Activated T-helper 1 cell treated with anti-CD3 and anti-CD28 coated beads, Interleukin-12 subunit alpha, Interleukin-12 subunit beta, Interleukin-2, Interleukin-4 antibody, amounts not matched to agents 30 ng/mL and 10 ng/mL and 1 ng/mL, durations not matched to agents 14 hours and 24 hours and 36 hours (primary cell): ENCODE measurements around the gene HCN1. TPM values are rescaled to one million over a fixed set of nuclear protein-coding genes. Genes with fewer than 3 reads are reported as not detected.
"Not testable (repeated sequence)": the region's sequence is repeated elsewhere in the genome, so short reads cannot be mapped to it uniquely, and the experiment has no call there.

ENCODE experiments used
- DNase-seq: peaks from one replicate; pipeline ENCODE4 v3.0.0; 2021; ENCODE audit warnings: low spot score
- H3K27ac Mint-ChIP-seq: one replicate; pipeline ENCODE4 v1.8.0; 2021; ENCODE audit warnings: mild to moderate bottlenecking, mixed read lengths
- H3K27me3 Mint-ChIP-seq: one replicate; pipeline ENCODE4 v1.8.0; 2022; ENCODE audit warnings: mild to moderate bottlenecking, moderate library complexity, mixed read lengths; ENCODE audit not compliant: insufficient read depth
- H3K36me3 Mint-ChIP-seq: one replicate; pipeline ENCODE4 v1.8.0; 2021; ENCODE audit warnings: low read depth, mixed read lengths
- H3K4me1 Mint-ChIP-seq: one replicate; pipeline ENCODE4 v1.8.0; 2021; ENCODE audit warnings: low read depth, mixed read lengths
- H3K4me3 Mint-ChIP-seq: one replicate; pipeline ENCODE4 v1.8.0; 2021; ENCODE audit warnings: mild to moderate bottlenecking, moderate library complexity, mixed read lengths
- H3K9me3 Mint-ChIP-seq: one replicate; pipeline ENCODE4 v1.8.0; 2021; ENCODE audit warnings: mixed read lengths
- intact Hi-C: fragments of 100-400 bp; cut with micrococcal nuclease; formaldehyde crosslinking; loops from one replicate; pipeline ENCODE4 v1.15.1; 2024
- total RNA-seq: library from RNA; stranded (reverse); gene quantifications from 2 replicates; pipeline ENCODE4 v1.2.3, GENCODE V29; 2022

HCN1 gene
- total RNA-seq, 1 donor from 2014 or later, result not detected

DNA sequence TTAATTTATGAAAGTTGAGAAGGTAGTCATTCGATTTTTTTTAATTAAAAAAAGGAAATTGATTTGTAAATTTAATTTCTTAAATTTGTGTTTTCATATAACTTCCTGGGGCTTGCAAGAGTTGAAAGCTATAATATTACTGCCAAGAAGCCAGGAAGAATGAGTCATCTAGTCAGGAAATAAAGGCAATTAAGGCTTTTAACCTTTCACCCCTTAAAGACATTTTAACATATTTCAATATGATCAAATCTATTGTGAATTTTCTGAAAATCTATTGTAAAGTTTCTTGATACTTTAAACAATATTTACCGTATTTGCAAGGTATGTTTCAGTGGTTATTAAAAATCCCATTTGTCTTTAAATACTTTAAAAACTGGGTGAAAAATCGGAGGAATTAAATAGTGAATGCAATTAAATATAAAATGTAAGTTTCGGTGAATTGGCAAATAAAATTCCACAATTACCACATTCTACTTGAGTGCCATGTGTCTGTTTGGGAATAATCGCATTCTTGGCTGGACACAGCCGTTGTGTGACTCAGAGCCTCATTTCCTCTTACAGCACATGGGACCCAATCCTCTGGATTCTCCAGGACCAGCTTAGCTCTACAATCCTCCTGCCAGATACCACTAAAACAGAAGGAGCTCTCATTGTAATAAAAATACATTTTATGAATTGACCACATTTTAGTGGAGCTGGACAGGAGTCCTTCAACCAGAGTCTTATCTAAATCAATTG is 310.7 kb downstream of the HCN1 start:
- Mint-ChIP-seq H3K36me3 (no peaks in the 10 kb centered on the region), H3K27me3 (no peaks in the 10 kb centered on the region), H3K27ac (no peak overlapping the region), H3K4me3 (no peak overlapping the region), H3K4me1 (no peaks in the 10 kb centered on the region), H3K9me3 (peaks cover 16% of the 10 kb centered on the region)
- intact Hi-C loops, result no loop called here
- DNase-seq, result no peak

GRCh38 chr5:45383985-45384384 is 312.2 kb downstream of the HCN1 start:
- H3K4me1 Mint-ChIP-seq, result no peaks in the 10 kb centered on the region
- no peak for DNase-seq
- no peak overlapping the region for H3K4me3 Mint-ChIP-seq
- peaks cover 10% of the 10 kb centered on the region for H3K9me3 Mint-ChIP-seq
- no peak overlapping the region for H3K27ac Mint-ChIP-seq
- H3K27me3 Mint-ChIP-seq, result no peaks in the 10 kb centered on the region
- no peaks in the 10 kb centered on the region for H3K36me3 Mint-ChIP-seq
- intact Hi-C loops, result no loop called here

DNA sequence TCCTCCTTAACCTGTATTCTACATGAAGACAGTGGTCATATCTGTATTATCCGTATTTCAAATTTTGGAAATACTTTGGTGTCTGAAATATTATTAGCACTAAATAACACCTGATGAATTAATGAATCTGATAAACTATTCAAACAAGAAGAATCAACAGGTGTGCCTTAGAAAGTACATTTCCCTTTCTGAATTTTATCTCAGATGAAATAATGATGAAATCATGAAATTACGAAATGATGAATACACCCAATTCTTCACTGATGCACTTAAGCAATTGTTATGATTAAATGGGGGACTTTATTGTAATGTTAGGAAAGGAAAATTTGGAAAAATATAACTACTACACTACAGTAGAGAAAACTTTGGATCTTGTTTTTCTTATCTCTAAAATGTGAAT is 313.6 kb downstream of the HCN1 start:
- Mint-ChIP-seq H3K36me3 (no peaks in the 10 kb centered on the region), H3K27me3 (no peaks in the 10 kb centered on the region), H3K27ac (no peak overlapping the region), H3K4me1 (no peaks in the 10 kb centered on the region), H3K9me3 (peaks cover 9% of the 10 kb centered on the region), H3K4me3 (no peak overlapping the region)
- DNase-seq, result no peak
- intact Hi-C loops, result no loop called here

DNA sequence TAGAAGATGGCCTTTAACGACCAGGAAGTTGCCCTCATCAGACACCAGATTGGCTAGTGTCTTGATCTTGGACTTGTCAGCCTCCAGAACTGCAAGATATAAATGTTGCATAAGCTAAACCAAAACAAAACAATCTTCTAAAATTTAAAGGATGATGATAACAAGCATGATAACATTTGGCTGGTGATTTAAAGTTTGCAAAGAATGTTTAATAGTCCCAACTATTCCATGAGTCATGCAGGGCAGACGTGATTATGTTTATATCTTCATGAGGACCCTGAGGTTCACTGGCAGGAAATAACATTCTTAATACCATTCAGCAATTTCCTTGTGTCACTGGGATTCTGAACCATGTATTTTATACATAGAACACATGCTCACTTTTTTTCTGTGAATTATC is 319.8 kb downstream of the HCN1 start:
- Mint-ChIP-seq H3K27me3 (no peaks in the 10 kb centered on the region), H3K4me1 (no peaks in the 10 kb centered on the region), H3K36me3 (no peaks in the 10 kb centered on the region), H3K9me3 (peaks cover 4% of the 10 kb centered on the region), H3K4me3 (no peak overlapping the region), H3K27ac (no peak overlapping the region)
- no peak for DNase-seq
- intact Hi-C loops, result no loop called here

- Mint-ChIP-seq H3K9me3 (peaks cover 10% of the 10 kb centered on the region), H3K27ac (no peak overlapping the region), H3K4me1 (no peaks in the 10 kb centered on the region), H3K4me3 (no peak overlapping the region), H3K36me3 (no peaks in the 10 kb centered on the region), H3K27me3 (no peaks in the 10 kb centered on the region)
- no peak for DNase-seq
- intact Hi-C loops, result no loop called here
Measured at GRCh38 chr5:45372629-45373028, 323.6 kb downstream of the HCN1 start.

DNA sequence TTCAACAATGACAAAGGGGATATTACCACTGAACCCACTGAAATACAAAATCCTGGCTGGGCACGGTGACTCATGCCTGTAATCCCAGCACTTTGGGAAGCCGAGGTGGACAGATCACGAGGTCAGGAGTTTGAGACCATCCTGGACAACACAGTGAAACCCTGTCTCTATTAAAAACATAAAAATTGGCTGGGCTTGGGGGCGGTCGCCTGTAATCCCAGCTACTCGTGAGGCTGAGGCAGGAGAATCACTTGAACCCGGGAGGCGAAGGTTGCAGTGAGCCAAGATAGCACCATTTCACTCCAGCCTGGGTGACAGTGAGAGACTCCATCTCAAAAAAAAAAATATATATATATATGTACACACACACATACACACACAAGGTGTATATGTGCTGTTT is 324.8 kb downstream of the HCN1 start:
- H3K4me1 Mint-ChIP-seq, DNase-seq, H3K36me3 Mint-ChIP-seq, H3K27ac Mint-ChIP-seq, intact Hi-C loops, H3K27me3 Mint-ChIP-seq, H3K4me3 Mint-ChIP-seq: not testable (repeated sequence)
- peaks cover 11% of the 10 kb centered on the region for H3K9me3 Mint-ChIP-seq

DNA sequence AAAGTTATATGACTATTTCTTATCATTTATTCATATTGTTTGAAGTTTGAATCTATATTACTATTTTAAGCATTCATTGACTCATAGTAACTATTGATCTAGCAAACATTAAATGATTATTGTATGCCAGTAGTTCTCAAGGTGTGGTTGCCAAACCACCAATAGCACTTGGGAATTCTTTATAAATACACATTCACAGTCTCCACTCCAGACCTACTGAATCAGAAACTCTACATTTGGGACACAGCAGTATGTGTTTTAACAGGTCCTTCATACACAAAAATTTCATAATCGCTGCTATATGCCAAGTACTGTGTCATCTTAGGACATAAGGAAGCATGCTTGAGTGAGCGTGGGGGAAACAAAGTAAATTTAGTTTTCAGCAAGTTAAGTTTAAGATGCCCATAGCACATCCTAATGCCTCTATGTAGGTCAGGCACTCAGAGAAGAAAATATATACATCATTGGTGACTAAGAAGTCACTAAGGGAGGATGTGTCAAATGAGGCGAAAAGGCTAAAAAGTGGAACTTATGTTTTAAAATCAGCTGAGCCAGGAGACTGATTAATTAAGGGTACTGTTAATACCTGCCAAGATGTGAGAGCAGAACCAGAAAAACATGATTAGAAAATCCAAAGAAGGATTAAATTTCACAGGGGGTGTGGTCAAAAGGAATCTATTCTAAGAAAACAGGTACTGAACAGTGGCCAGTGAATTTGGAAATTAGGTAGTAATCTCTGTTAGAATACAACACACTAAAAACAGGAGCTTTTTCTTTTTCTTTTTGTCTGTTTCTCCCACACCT is 340.8 kb downstream of the HCN1 start:
- peaks cover 27% of the 10 kb centered on the region for H3K9me3 Mint-ChIP-seq
- intact Hi-C loops, result no loop called here
- H3K4me1 Mint-ChIP-seq, result no peaks in the 10 kb centered on the region

GRCh38 chr5:45336464-45336863 is 359.7 kb downstream of the HCN1 start:
- Mint-ChIP-seq H3K9me3 (peaks cover 25% of the 10 kb centered on the region), H3K4me1 (no peaks in the 10 kb centered on the region), H3K4me3 (no peak overlapping the region), H3K27me3 (no peaks in the 10 kb centered on the region), H3K36me3 (no peaks in the 10 kb centered on the region), H3K27ac (no peak overlapping the region)
- intact Hi-C loops, result no loop called here
- DNase-seq, result no peak

More for the DNA sequence above, 340.8 kb downstream of the HCN1 start:
- Mint-ChIP-seq H3K27ac (no peak overlapping the region), H3K36me3 (no peaks in the 10 kb centered on the region), H3K4me3 (no peak overlapping the region), H3K27me3 (no peaks in the 10 kb centered on the region)
- DNase-seq, result no peak

GRCh38 chr5:45335978-45336377 is 360.2 kb downstream of the HCN1 start:
- Mint-ChIP-seq H3K27me3 (no peaks in the 10 kb centered on the region), H3K9me3 (peaks cover 25% of the 10 kb centered on the region), H3K4me3 (no peak overlapping the region), H3K36me3 (no peaks in the 10 kb centered on the region), H3K27ac (no peak overlapping the region), H3K4me1 (no peaks in the 10 kb centered on the region)
- DNase-seq, result no peak
- intact Hi-C loops, result no loop called here

- intact Hi-C loops, result no loop called here
- H3K4me3 Mint-ChIP-seq, result no peak overlapping the region
- no peak for DNase-seq
- H3K27me3 Mint-ChIP-seq, result no peaks in the 10 kb centered on the region
- H3K27ac Mint-ChIP-seq, result no peak overlapping the region
- H3K4me1 Mint-ChIP-seq, result no peaks in the 10 kb centered on the region
- peaks cover 25% of the 10 kb centered on the region for H3K9me3 Mint-ChIP-seq
- no peaks in the 10 kb centered on the region for H3K36me3 Mint-ChIP-seq
Measured at GRCh38 chr5:45335346-45335745, 360.8 kb downstream of the HCN1 start.

- H3K27me3 Mint-ChIP-seq, result no peaks in the 10 kb centered on the region
- H3K36me3 Mint-ChIP-seq, result no peaks in the 10 kb centered on the region
- no peak for DNase-seq
- intact Hi-C loops, result no loop called here
- H3K4me1 Mint-ChIP-seq, result no peaks in the 10 kb centered on the region
- peaks cover 25% of the 10 kb centered on the region for H3K9me3 Mint-ChIP-seq
- no peak overlapping the region for H3K4me3 Mint-ChIP-seq
- no peak overlapping the region for H3K27ac Mint-ChIP-seq
Measured at GRCh38 chr5:45334939-45335338, 361.2 kb downstream of the HCN1 start.

DNA sequence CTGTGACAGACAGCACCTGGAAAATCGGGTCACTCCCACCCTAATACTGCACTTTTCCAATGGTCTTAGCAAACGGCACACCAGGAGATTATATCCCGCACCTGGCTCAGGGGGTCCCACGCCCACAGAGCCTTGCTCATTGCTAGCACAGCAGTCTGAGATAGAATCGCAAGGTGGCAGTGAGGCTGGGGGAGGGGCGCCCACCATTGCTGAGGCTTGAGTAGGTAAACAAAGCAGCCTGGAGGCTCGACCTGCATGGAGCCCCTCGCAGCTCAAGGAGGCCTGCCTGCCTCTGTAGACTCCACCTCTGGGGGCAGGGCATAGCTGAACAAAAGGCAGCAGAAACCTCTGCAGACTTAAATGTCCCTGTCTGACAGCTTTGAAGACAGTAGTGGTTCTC is 383.6 kb downstream of the HCN1 start:
- DNase-seq, H3K4me1 Mint-ChIP-seq, H3K27ac Mint-ChIP-seq, H3K4me3 Mint-ChIP-seq, H3K27me3 Mint-ChIP-seq, H3K36me3 Mint-ChIP-seq, intact Hi-C loops: not testable (repeated sequence)
- H3K9me3 Mint-ChIP-seq, result peaks cover 45% of the 10 kb centered on the region

DNA sequence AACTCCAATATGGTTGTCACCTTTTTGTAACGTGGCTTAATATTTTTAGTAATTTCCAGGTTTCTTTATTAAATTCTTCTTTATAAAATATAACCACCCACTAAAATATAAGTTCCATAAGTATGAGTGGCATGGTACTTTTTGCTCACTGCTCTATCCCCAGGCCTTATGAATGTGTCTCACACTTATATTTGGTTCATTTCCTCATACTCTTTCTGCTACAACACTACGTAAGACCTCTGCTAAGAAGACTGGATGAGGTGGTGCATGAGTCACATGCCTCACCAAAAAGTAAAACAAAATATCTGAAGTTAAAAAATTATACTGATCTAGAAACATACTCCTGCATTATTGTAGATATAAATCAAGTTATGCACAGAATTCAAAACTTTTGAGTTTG is 400.9 kb downstream of the HCN1 start:
- Mint-ChIP-seq H3K36me3 (no peaks in the 10 kb centered on the region), H3K4me1 (no peaks in the 10 kb centered on the region), H3K27ac (no peak overlapping the region), H3K27me3 (no peaks in the 10 kb centered on the region), H3K4me3 (no peak overlapping the region), H3K9me3 (peaks cover 6% of the 10 kb centered on the region)
- intact Hi-C loops, result no loop called here
- no peak for DNase-seq
